Smooth muscle cell (in vitro differentiated cells): ENCODE results near the gene PRDM10. TPM values are rescaled to one million over a fixed set of nuclear protein-coding genes. Genes with fewer than 3 reads are reported as not detected.

Source experiments
- DNase-seq: peaks from one replicate; lab custom pipeline; 2025; ENCODE audit not compliant: unreplicated experiment; lab: John Stamatoyannopoulos, UW
- H2AFZ ChIP-seq: fragments of 200-600 bp; sonication (generic); 2 replicates; pipeline ENCODE4 v1.6.0; 2016; ENCODE audit warnings: antibody characterized with exemption, low read depth, mild to moderate bottlenecking
- H3F3A ChIP-seq: fragments of 200-600 bp; sonication (generic); 2 replicates; pipeline ENCODE4 v1.6.0; 2017; ENCODE audit warnings: antibody characterized with exemption, low read depth
- H3K27ac ChIP-seq: fragments of 200-600 bp; sonication (generic); 2 replicates; pipeline ENCODE4 v1.5.1; 2016; ENCODE audit warnings: low read depth, mild to moderate bottlenecking
- H3K27me3 ChIP-seq: fragments of 200-600 bp; sonication (generic); 2 replicates; pipeline ENCODE4 v1.6.1; 2016; ENCODE audit warnings: low read depth, mild to moderate bottlenecking
- H3K36me3 ChIP-seq: fragments of 200-600 bp; sonication (generic); 2 replicates; pipeline ENCODE4 v1.5.1; 2016; ENCODE audit warnings: low read depth
- H3K4me1 ChIP-seq: fragments of 200-600 bp; sonication (generic); 2 replicates; pipeline ENCODE4 v1.5.1; 2016; ENCODE audit warnings: low read depth
- H3K4me2 ChIP-seq: fragments of 200-600 bp; sonication (generic); 2 replicates; pipeline ENCODE4 v1.6.0; 2016; ENCODE audit warnings: mild to moderate bottlenecking
- H3K4me3 ChIP-seq: fragments of 200-600 bp; sonication (generic); 2 replicates; pipeline ENCODE4 v1.5.1; 2016; ENCODE audit warnings: mild to moderate bottlenecking
- H3K79me2 ChIP-seq: fragments of 200-600 bp; sonication (generic); 2 replicates; pipeline ENCODE4 v1.6.0; 2016; ENCODE audit warnings: low read depth, mild to moderate bottlenecking
- H3K9ac ChIP-seq: fragments of 200-600 bp; sonication (generic); 2 replicates; pipeline ENCODE4 v1.6.0; 2016; ENCODE audit warnings: low read depth
- H3K9me3 ChIP-seq: fragments of 200-600 bp; sonication (generic); replicated peaks from 2 replicates; pipeline ENCODE4 v1.5.1; 2016; ENCODE audit warnings: low read depth
- H4K20me1 ChIP-seq: fragments of 200-600 bp; sonication (generic); 2 replicates; pipeline ENCODE4 v1.6.0; 2016; ENCODE audit warnings: low read depth
- CTCF ChIP-seq: fragments of 200-600 bp; sonication (generic); IDR thresholded peaks from 2 replicates; pipeline ENCODE4 v1.5.1; 2017; ENCODE audit warnings: borderline replicate concordance, mild to moderate bottlenecking, antibody characterized with exemption; ENCODE audit not compliant: insufficient read depth, poor library complexity, severe bottlenecking
- whole genome bisulfite sequencing: methylation state at CpG from one replicate; pipeline ENCODE4 v1.1.7; 2016; ENCODE audit warnings: low lambda C conversion rate; 5-methylcytosine and 5-hydroxymethylcytosine counted together
- polyA plus RNA-seq: library from polyadenylated mRNA; unstranded; fragments of >200 nt; fragmentation: Nextera tagmentation; extraction: Ambion mirVana; gene quantifications from 2 replicates; pipeline ENCODE4 v1.2.1, GENCODE V29; 2016
- total RNA-seq: library from RNA; depleted of rRNA; stranded (reverse); fragments of >200 nt; gene quantifications from 2 replicates; pipeline ENCODE4 v1.2.3, GENCODE V29; 2014

PRDM10 gene
- total and polyA plus RNA-seq, 2 experiments from 2014 or later, result 3.7 to 12.2 TPM

- no peaks in the 10 kb centered on the region for H3K27me3 ChIP-seq
- WGBS, result 100% methylated on average over 1 of the region's 1 CpG
Measured at GRCh38 chr11:129948926-129949466, 53.6 kb downstream of the PRDM10 start.

GRCh38 chr11:129947474-129947873 is 55.2 kb downstream of the PRDM10 start:
- Histone ChIP-seq H3K79me2 (no peaks in the 10 kb centered on the region), H2AFZ (no peak overlapping the region), H3F3A (no peaks in the 10 kb centered on the region), H3K4me2 (no peak overlapping the region), H3K27me3 (no peaks in the 10 kb centered on the region), H3K27ac (no peak overlapping the region), H3K4me3 (no peak overlapping the region), H4K20me1 (peaks cover 45% of the 10 kb centered on the region), H3K9ac (no peak overlapping the region), H3K4me1 (peaks cover 3% of the 10 kb centered on the region), H3K9me3 (no peaks in the 10 kb centered on the region), H3K36me3 (no peaks in the 10 kb centered on the region)
- DNase-seq, result no peak
- 97% methylated on average over 5 of the region's 5 CpGs for WGBS
- TF ChIP-seq CTCF, result no peak

More at GRCh38 chr11:129948926-129949466, 53.6 kb downstream of the PRDM10 start:
- no peak for TF ChIP-seq CTCF
- peaks cover 37% of the 10 kb centered on the region for H4K20me1 ChIP-seq
- H2AFZ ChIP-seq, result no peak overlapping the region
- H3K4me1 ChIP-seq, result no peaks in the 10 kb centered on the region
- no peak for DNase-seq
- no peaks in the 10 kb centered on the region for H3K36me3 ChIP-seq
- H3K9me3 ChIP-seq, result no peaks in the 10 kb centered on the region
- no peaks in the 10 kb centered on the region for H3F3A ChIP-seq
- no peaks in the 10 kb centered on the region for H3K79me2 ChIP-seq
- no peak overlapping the region for H3K4me3 ChIP-seq
- no peak overlapping the region for H3K4me2 ChIP-seq
- no peak overlapping the region for H3K27ac ChIP-seq
- H3K9ac ChIP-seq, result no peak overlapping the region

- TF ChIP-seq CTCF, result no peak
- no peaks in the 10 kb centered on the region for H3K79me2 ChIP-seq
- no peak overlapping the region for H3K4me2 ChIP-seq
- H3K27me3 ChIP-seq, result no peaks in the 10 kb centered on the region
- H3K4me1 ChIP-seq, result peaks cover 3% of the 10 kb centered on the region
- peaks cover 45% of the 10 kb centered on the region for H4K20me1 ChIP-seq
- no peak overlapping the region for H3K4me3 ChIP-seq
- no peaks in the 10 kb centered on the region for H3K9me3 ChIP-seq
- H3K36me3 ChIP-seq, result no peaks in the 10 kb centered on the region
- no peak overlapping the region for H2AFZ ChIP-seq
- no peak for DNase-seq
- no peak overlapping the region for H3K27ac ChIP-seq
- H3F3A ChIP-seq, result no peaks in the 10 kb centered on the region
- no peak overlapping the region for H3K9ac ChIP-seq
- 99% methylated on average over 15 of the region's 15 CpGs for WGBS
Measured at GRCh38 chr11:129946965-129947364, 55.7 kb downstream of the PRDM10 start.

GRCh38 chr11:129946256-129946655 is 56.4 kb downstream of the PRDM10 start:
- Histone ChIP-seq H3K79me2 (no peaks in the 10 kb centered on the region), H3K27me3 (no peaks in the 10 kb centered on the region), H3K9ac (no peak overlapping the region), H3K36me3 (no peaks in the 10 kb centered on the region), H4K20me1 (peaks cover 42% of the 10 kb centered on the region), H2AFZ (no peak overlapping the region), H3F3A (no peaks in the 10 kb centered on the region), H3K4me2 (peak overlapping the region; percentile 50), H3K4me3 (no peak overlapping the region), H3K4me1 (peaks cover 3% of the 10 kb centered on the region), H3K9me3 (no peaks in the 10 kb centered on the region), H3K27ac (no peak overlapping the region)
- no peak for DNase-seq
- TF ChIP-seq CTCF, result no peak
- WGBS, result 44% methylated on average over 4 of the region's 4 CpGs
